H1 (cell line): Measurements from ENCODE around the gene KPNA3.

Source experiments
- BRCA1 ChIP-seq: IDR thresholded peaks from 2 replicates; pipeline ENCODE4 v1.6.1; 2012; ENCODE audit warnings: low read depth, low read length, improper control_type of control experiment
- FOSL1 ChIP-seq: IDR thresholded peaks from 2 replicates; pipeline ENCODE4 v1.6.1; 2011; ENCODE audit warnings: mild to moderate bottlenecking, low read depth, low read length, moderate library complexity; ENCODE audit not compliant: insufficient read depth
- HDAC6 ChIP-seq: IDR thresholded peaks from one replicate; pipeline ENCODE4 v1.7.1; 2012; ENCODE audit warnings: low read depth, mild to moderate bottlenecking, inconsistent platforms, low read length, moderate library complexity
- KDM1A ChIP-seq: fragments of 200-600, 300-600 bp; sonication (generic); IDR thresholded peaks from 2 replicates; pipeline ENCODE4 v1.7.1; 2016; ENCODE audit warnings: mild to moderate bottlenecking, low read length, borderline replicate concordance
- POLR2AphosphoS5 ChIP-seq: IDR thresholded peaks from 2 replicates; pipeline ENCODE4 v1.6.1; 2011; ENCODE audit warnings: low read depth, low read length
- RNF2 ChIP-seq: fragments of 200-900, 300-1000 bp; sonication (generic); IDR thresholded peaks from 2 replicates; pipeline ENCODE4 v1.7.1; 2016; ENCODE audit warnings: borderline replicate concordance, low read depth, mild to moderate bottlenecking, antibody characterized with exemption, low read length; ENCODE audit not compliant: poor library complexity, severe bottlenecking; ENCODE audit errors: missing control alignments
- TBP ChIP-seq: IDR thresholded peaks from 2 replicates; pipeline ENCODE4 v1.6.1; 2011; ENCODE audit warnings: low read depth, low read length, improper control_type of control experiment
- TF ChIP-seq, protein P1 (sequence below): IDR thresholded peaks from 2 replicates; pipeline ENCODE4 v1.6.1; 2012; ENCODE audit warnings: low read length, inconsistent platforms
- TF ChIP-seq, protein P2 (sequence below), 3 experiments: IDR thresholded peaks; 1 replicate in 2 of 3; 2 replicates in 1 of 3; pipeline versions ENCODE4 v1.5.1 to v1.6.1; 2011; ENCODE audit warnings: low read length in 3 of 3, mild to moderate bottlenecking in 3 of 3, inconsistent platforms in 2 of 3, low read depth in 1 of 3, moderate library complexity in 1 of 3; ENCODE audit not compliant: insufficient read depth in 1 of 3; ENCODE audit errors: control extremely low read depth in 1 of 3

DNA sequence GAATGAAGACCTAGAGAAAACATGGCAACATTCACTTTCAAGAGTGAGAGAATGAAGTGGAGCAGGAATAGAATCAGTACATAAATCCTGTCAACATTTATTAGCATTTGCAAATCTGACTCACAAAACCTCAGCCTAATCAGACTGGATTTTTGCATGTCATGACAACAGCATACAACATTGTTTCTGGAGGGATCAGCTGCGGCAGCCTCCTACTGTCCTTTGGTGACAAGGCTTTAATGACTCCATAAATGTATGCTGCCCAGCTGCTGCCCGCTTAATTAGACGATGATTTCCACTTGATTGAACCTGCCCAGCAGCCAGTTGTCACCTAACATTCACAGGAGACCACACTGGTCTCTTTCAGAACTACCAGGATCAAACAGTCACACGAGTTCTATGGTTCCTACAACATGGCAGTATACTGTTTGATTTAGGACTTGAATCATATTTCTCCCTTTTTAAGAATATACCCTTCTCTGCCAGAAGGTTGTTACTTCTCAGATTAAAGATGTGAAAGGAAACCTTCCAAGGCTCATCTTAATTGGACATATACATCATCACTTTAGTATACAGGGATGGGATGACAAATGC lies 110.5 kb downstream of the KPNA3 start:
- TF ChIP-seq, protein P1, sequence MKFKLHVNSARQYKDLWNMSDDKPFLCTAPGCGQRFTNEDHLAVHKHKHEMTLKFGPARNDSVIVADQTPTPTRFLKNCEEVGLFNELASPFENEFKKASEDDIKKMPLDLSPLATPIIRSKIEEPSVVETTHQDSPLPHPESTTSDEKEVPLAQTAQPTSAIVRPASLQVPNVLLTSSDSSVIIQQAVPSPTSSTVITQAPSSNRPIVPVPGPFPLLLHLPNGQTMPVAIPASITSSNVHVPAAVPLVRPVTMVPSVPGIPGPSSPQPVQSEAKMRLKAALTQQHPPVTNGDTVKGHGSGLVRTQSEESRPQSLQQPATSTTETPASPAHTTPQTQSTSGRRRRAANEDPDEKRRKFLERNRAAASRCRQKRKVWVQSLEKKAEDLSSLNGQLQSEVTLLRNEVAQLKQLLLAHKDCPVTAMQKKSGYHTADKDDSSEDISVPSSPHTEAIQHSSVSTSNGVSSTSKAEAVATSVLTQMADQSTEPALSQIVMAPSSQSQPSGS = no peak
- TF ChIP-seq, protein P2, sequence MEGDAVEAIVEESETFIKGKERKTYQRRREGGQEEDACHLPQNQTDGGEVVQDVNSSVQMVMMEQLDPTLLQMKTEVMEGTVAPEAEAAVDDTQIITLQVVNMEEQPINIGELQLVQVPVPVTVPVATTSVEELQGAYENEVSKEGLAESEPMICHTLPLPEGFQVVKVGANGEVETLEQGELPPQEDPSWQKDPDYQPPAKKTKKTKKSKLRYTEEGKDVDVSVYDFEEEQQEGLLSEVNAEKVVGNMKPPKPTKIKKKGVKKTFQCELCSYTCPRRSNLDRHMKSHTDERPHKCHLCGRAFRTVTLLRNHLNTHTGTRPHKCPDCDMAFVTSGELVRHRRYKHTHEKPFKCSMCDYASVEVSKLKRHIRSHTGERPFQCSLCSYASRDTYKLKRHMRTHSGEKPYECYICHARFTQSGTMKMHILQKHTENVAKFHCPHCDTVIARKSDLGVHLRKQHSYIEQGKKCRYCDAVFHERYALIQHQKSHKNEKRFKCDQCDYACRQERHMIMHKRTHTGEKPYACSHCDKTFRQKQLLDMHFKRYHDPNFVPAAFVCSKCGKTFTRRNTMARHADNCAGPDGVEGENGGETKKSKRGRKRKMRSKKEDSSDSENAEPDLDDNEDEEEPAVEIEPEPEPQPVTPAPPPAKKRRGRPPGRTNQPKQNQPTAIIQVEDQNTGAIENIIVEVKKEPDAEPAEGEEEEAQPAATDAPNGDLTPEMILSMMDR (IDR thresholded peaks at IDR 0.05; ENCODE audit: control extremely low read depth in 1 of 3, insufficient read depth in 1 of 3, low read depth in 1 of 3, low read length in 3 of 3) = no peak
- TF ChIP-seq TBP = no peak
- TF ChIP-seq KDM1A = no peak
- no peak for TF ChIP-seq FOSL1
- no peak for TF ChIP-seq POLR2AphosphoS5
- TF ChIP-seq RNF2 = no peak
- TF ChIP-seq BRCA1 = no peak
- TF ChIP-seq HDAC6 = no peak
